HG03196 (cell line): ENCODE data around the gene OR2AK2.
A peak's percentile ranks its signal among the peaks of the same experiment; 100 is the strongest.

Experiments
- ATAC-seq: cut with Tn5 transposase; IDR thresholded peaks from one replicate; pipeline ENCODE4 v1.9.1; 2021; ENCODE audit not compliant: unreplicated experiment

The OR2AK2 gene, protein sequence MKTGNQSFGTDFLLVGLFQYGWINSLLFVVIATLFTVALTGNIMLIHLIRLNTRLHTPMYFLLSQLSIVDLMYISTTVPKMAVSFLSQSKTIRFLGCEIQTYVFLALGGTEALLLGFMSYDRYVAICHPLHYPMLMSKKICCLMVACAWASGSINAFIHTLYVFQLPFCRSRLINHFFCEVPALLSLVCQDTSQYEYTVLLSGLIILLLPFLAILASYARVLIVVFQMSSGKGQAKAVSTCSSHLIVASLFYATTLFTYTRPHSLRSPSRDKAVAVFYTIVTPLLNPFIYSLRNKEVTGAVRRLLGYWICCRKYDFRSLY

DNA sequence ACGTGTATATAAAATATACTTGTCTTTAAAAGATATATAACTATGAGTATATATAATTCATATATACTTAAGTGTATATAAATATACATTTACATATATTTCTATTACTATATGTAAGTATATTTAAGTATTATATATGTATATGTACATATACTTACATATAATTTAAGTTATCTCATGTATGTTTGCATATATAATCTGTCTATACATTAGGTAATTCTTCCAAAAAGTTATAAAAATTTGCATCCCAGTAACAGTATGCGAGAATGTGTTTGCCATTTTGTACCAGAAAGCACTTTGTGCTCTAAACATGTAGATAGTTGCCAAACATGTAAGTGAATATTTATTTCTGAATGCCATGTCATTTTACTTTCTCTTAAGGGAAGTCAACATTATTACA is at the start of gene OR2AK2:
OR2AK2 (plus strand) TSS at position 301 of the 400 bp plus-strand sequence. CDS start 144 bp downstream, outside the sequence.
- no peak for ATAC-seq

DNA sequence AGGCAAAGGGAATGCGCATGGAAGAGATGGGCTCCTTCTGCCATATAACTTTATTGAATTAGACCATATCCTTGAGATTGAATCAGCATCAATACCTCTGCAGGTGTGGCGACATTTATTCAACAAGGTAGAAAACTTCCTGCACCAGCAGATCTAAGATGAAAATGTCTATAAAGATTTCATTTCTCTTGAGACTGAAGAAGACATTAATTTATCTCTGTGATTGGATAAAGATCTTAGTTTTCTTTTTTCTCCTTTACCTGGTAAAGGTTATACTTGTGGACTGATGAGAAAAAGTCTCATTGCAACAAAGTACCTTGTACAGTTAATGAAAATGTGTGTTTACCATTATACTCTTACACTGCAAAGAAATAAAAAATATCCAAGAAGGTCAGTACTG is 45.1 kb upstream of the OR2AK2 start, which contains the start of gene OR2T8:
OR2T8 (plus strand) TSS at position 301 of the 400 bp plus-strand sequence. CDS start 766 bp downstream, outside the sequence.
- ATAC-seq = no peak

DNA sequence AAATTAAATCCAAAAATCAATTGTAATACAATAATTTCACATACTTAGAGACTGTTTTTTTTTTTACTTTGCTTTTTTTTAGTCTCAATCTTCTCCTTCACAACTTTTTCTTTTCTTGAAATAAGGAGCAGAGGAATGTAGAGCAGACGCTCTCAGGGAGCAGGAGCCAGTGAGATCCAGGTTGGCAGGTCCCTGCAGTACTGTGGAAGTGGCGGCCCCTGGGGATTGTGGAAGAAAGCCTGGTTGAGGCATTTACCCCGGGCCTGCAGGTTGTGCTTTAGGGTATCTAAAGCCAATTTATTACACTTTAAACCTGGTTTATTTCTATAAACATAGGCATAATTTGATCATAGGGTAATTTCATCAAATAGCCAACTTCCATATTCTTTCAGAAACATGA is 41.1 kb upstream of the OR2AK2 start:
- ATAC-seq = no peak

DNA sequence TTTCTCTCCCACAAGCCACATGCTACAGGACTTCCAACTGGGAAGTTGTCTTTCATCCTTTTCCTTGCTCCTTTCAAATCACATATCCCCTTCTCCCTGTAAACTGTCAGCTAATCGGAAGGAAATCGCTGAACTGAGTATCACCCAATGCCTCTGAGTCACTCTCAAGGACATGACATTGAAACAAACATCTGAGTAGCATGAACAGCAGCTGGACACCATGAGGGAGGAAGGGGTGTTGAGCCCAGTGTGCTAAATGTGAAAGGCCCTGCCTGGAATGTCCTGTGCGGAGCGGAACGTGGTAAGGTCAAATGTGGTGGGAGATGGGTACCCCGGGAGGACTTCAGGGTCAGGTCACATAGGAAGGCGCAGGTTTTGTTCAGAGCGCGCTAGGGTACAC is 40.2 kb upstream of the OR2AK2 start, which contains the start of gene OR2AJ1:
OR2AJ1 (plus strand) TSS at position 22 of the 400 bp plus-strand sequence. CDS start 8,880 bp downstream, outside the sequence.
- ATAC-seq = no peak

DNA sequence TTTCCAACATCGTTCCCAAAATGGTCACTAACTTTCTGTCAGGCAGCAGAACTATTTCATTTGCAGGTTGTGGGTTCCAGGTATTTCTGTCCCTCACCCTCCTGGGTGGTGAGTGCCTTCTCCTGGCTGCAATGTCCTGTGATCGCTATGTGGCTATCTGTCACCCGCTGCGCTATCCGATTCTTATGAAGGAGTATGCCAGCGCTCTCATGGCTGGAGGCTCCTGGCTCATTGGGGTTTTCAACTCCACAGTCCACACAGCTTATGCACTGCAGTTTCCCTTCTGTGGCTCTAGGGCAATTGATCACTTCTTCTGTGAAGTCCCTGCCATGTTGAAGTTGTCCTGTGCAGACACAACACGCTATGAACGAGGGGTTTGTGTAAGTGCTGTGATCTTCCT is 31.0 kb upstream of the OR2AK2 start:
- no peak for ATAC-seq

DNA sequence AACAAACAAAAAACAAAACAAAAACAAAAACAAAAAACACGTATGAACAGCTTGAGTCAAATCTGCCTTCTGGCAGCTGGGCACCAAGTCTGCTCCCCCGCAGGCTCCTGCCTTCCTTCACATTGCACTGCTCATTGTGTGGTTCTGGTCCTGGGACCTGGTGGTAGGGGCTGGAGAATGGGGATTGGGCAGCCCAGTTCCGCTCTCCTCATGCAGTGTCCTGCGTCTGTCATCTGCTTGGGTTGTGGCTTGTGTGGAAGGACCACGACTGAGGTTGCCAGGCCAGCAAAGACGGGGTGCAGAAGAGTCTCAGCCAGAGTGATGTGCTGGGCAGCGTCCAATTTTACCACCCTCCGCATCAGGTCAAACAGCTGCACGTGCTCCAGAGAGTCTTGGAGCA is 29.3 kb upstream of the OR2AK2 start:
- no peak for ATAC-seq

DNA sequence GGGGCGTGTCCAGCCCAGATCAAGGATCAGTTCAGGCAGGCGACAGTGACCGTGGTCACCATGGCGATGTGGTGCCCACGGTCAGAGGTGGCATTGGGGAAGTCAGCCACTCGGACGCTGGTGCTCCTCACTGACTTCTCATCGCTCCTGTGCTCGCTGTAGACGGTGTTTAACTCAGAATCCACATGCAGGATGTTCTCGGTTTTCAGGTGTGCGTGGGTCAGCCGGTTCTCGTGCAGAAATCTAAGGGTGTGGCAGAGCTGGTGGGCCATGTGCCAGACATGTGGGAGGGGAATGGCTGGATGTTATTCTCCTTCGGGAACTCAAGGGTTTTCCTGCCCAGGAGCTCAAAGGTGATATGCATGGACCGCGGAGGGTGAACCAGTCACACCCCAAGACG is 28.6 kb upstream of the OR2AK2 start:
- no peak for ATAC-seq

DNA sequence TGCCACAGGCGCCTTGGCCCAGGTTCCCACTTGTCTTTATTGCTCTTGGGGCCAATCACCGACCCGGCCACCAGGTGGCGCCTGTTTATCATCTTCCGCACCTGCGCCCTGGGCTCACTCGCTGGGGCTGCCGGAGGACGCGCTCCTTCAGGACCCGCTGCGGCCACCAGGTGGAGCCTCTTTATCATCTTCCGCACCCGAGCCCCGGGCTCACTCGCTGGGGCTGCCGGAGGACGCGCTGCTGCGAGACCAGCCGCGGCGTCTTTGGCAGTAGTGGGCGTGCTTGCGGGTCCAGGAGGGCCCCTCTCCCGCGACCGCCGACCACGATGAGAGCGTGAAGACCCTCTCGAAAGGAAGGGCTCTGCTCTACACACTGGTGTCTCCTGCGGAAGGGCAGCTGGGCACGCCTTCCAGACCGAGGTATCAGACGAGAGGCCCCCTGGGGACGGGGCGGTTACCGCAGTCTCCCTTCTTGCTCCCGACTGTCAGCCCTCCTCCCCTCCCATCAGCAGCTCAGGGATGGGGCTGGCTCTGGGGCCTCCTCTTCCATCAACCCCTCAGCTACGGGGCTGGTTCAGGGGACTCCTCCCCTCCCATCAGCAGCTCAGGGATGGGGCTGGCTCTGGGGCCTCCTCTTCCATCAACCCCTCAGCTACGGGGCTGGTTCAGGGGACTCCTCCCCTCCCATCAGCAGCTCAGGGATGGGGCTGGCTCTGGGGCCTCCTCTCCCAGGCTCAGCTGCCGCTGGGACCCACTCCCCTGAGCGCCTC is 27.9 kb upstream of the OR2AK2 start:
- ATAC-seq = peak; percentile 100

DNA sequence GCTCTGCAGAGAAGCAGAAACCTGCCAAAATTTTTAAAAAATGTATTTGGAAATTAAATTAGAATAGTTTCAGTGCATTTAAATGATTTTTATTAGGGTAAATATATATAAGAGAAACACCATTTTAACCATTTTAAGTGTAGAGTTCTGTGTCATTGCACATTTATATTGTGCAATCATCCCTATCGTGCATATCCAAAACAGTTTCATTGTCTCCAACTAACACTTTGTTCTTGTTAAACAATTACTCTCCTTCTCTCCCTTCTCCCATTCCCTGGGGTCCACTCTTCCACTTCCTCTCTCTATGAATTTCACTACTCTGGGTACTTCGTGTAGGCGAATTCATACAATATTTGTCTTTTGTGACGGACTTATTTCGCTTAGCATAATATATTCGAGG is 22.4 kb upstream of the OR2AK2 start:
- no peak for ATAC-seq

DNA sequence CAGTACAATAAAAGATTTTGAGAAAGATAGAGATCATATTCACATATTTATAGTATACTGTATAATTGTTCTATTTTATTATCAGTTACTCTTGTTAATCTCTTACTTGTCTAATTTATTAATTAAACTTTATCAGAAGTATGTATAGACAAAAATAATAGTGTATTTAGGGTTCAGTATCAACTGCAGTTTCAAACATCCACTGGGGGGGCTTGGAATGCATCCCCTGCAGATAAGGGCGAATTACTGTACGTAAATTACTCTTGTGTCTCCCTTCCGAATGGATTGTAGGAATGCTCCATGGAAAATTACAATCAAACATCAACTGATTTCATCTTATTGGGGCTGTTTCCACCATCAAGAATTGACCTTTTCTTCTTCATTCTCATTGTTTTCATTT is 16.5 kb upstream of the OR2AK2 start, which contains the start of gene OR2L8:
OR2L8 (plus strand) TSS at position 301 of the 400 bp plus-strand sequence; CDS start at position 301, 0 bp downstream.
- ATAC-seq = no peak

DNA sequence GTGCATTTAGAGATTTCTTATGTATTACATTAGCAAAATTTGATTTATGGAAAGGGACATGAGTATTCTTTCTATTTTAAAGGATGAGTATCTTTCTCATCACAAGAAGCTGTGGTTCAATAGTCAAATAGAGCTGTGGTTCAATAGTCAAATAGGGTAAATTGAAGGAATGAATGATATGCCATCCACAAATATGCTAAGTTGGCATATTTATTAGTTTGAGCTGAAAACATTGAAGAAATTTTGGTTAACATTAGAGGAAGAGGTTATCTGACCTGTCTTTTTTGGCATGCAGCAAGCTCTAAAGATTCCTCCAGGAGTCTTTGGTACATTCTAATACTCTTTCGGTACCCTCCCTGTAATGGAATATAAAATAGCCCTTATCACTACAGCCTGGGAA is 11.6 kb upstream of the OR2AK2 start:
- ATAC-seq = no peak

DNA sequence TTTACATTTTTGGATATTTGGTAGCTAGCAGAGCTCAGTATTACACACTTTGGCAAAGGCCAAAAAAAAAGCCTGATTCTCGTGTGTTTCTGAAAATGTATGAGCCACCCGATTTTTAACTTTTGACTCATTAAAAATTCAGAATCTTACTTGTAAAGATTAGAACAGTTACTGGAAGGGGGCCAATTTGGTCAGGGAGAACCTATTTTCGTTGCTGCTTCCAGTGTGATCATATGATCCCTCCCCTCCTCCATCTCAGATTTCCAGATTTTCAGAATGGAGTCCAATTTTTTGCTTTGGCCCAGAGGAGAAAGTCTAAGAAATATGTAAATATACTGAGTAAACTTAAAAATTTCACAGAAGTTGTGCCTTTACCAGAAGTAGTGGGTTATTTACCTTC is 3.2 kb upstream of the OR2AK2 start:
- ATAC-seq = no peak

DNA sequence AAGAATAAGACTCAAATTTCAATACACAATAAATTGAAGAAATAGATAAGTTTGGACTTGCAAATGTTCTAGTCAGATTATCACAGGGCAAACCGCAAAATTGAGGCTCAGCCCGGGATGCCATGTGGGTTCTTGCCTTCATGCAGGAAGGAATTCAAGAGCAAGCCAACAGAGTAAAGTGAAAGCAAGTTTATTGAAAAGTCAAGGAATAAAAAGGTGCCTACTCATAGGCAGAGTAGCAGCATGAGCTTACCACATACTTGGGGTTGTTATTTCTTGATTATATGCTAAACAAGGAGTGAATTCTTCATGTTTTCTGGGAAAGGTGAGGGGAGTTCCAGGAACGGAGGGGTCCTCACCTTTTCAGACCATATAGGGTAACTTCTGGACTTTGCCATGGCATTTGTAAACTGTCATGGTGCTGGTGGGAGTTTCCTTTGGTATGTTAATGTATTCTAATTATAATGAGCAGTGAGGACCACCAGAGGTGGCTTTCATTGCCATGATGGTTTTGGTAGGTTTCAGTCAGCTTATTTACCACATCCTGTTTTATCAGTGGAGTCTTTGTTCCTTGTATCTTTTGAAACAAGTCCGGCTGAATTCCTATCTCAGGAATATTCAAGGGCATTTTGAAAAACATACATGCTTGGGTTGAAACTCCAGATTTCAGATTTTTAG is 2.0 kb upstream of the OR2AK2 start:
- no peak for ATAC-seq

DNA sequence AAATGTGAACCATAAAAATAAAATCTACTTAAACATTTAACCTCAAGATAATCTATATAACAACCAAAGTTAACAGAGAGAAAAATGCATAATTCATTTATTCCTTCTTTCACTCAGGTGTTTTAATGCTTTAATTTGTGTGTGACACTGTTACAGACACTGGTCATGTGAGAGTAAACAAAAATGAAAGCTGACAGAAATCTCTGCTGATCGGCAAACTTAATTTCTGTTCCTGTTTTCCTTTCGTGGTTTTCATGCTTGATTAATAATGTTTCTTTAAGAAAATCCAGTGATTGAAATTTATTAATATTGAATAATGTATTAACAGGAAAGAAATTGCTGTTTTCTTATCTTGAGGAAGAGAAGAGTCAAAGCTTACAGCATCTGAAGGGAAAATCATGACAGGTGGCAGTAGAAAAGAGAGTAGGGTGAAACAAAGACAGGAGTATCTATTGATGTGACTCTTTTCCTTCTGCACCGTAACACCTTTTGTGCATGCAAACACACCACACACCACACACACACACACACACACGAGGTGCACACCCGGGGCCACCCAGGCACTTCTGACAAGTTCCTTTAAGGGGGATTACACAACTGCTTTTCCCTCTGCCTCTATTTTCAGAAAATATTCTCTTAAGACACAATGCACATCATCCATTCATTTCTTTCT is 1.6 kb downstream of the OR2AK2 start:
- ATAC-seq = peak; percentile 70

DNA sequence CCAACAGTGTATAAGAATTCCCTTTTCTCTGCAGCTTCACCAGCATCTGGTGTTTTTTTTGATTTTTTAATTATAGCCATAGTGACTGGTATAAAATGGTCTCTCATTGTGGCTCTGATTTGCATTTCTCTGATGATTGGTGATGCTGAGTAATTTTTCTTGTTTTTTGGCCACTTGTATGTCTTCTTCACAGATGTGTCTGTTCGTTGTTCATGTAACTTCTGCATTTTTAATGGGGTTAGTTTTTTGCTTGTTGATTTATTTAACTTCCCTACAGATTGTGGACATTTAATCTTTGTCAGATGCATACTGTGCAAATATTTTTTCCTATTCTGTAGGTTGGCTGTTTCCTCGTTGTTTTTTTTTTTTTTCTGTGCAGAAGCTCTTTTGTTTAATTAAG is 28.0 kb downstream of the OR2AK2 start:
- ATAC-seq = no peak

DNA sequence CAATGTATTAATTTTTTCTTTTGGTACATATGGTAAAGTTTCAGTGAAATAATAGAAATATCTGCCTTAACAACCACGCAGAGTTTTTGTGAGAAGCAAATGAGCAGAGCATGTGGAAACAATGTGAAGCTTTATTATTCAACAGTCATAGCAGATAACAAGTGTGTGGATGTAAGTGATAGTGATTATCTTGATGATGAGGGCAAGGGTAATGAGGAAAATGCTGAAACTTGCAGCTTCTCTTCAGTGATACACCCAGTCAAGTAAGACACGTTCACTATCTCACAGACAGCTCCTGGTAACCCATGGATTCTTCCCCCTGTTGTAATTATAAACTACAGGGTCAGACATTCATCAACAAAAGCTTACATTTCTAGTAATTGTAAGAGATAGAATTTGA is 33.8 kb downstream of the OR2AK2 start:
- ATAC-seq = no peak

DNA sequence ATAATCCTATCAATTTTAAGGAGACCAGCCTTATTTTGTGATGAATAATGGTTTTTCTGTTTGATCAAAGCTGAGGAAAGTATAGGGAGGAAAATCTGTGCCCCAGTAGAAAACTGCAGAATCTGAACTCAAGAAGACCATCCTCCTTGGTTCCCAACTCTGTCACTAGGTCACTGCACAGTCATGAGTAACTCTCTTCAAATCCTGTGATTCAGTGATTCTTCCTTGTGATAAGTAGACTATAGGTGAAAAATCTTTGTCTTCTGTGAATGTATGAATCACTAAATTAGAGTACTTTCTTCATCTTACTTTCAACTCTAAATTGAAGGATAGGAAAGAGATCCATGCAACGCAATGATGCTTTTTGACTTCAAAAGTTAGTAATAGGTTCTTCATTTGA is 35.1 kb downstream of the OR2AK2 start:
- no peak for ATAC-seq

DNA sequence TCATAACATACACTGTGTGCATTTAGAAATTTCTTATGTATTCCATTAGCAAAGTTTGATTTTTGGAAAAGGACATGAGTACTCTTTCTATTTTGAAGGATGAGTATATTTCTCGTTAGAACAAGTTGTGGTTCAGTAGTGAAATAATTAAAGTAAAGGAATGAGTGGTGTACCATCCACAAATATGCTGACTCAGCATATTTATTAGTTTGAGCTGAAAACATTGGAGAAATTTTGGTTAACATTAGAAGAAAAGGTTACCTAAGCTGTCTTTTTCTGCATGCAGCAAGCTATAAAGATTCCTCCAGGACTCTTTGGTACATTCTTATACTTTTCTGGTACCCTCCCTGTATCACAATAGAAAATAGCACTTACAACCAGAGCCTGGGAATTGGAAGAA is 42.7 kb downstream of the OR2AK2 start:
- ATAC-seq = no peak

DNA sequence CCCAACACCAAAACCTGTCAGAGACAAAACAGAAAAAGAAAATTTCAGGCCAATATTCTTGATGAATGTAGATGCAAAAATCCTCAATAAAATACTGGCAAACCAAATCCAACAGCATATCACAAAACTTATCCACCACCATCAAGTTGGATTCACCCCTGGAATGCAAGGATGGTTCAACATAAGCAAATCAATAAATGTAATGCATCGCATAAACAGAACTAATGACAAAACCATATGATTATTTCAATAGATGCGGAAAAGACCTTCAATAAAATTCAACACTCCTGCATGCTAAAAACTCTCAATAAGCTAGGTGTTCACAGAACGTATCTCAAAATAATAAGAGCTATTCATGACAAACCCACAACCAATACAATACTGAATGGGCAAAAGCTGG is 44.6 kb downstream of the OR2AK2 start:
- no peak for ATAC-seq

DNA sequence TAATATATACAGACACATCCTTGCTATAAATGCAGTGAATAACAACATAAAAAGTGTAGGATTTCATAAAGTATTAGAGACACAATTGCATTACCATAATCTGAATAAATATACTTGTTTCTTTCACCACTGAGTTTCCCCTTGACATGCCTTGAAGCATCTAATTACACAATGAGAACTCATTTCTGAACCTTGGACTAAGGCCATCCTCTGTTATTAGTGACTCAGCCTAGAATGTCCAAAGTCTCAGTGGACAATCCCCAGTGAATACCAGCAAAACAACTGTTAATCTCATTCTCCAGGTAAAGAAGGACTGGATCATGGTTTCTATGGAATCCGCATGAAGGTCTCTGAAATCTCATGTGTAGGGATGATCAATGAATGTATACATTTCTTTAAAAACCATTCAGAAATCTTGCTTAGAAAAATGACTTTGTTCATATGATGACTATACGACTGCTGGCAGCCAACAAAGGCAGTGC is 48.2 kb downstream of the OR2AK2 start, which contains the start of gene OR2L5:
OR2L5 (plus strand) TSS at position 432 of the 482 bp plus-strand sequence. CDS start 8,288 bp downstream, outside the sequence.
- ATAC-seq = no peak

DNA sequence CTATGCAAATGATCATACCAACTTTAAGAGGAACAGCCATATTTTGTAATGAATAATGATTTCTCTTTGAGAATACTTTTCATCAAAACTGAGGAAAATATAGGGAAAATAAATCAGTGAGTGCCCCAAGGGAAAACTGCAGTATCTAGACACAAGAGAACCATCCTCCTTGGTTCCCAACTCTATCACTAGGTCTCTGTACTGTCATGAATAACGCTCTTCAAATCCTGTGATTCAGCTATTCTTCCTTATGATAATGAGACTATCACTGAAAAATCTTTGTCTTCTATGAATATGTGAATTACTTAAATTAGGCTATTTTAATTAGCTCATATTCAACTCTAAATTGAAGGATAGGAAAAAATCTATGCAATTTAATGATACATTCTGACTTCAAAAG is 50.8 kb downstream of the OR2AK2 start:
- ATAC-seq = no peak
